ENCODE results near the gene TMEM239. TPM values are rescaled to one million over a fixed set of nuclear protein-coding genes. Genes with fewer than 3 reads are reported as not detected.

Gene TMEM239
- total RNA-seq, 1 donor from 2014 or later: not detected

DNA sequence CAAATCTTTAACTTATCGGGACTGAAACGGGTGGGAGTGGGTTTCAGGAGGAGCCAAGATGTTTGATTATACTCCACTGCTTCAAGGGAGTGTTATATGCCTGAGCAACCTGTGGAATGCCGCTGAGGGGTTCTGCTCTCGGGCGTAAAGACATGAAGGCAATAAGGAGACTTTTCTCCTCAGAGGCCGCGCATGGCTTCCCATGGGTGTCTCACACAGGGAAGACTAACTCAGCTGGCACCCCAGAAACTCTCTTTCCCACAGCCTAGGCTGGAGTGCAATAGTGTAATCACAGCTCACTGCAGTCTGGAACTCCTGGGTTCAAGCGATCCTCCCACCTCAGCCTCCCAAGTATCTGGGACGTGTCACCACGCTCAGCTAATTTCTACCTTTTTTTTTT is 6.5 kb upstream of the TMEM239 start:
- no peaks in the 10 kb centered on the region for H3K36me3 ChIP-seq
- DNase-seq (ENCODE audit: extremely low spot score in 2 of 2): no peak
- H3K4me3 ChIP-seq: no peak overlapping the region
- intact Hi-C loops (cut with DNase I): no loop called here
- TF ChIP-seq CTCF (IDR thresholded peaks at IDR 0.05): no peak
- no peak for TF ChIP-seq POLR2A (IDR thresholded peaks at IDR 0.05)
- no peak for TF ChIP-seq POLR2AphosphoS5 (IDR thresholded peaks at IDR 0.05; ENCODE audit: insufficient read depth in 1 of 2, low read depth in 1 of 2)
- H3K27ac ChIP-seq: no peak overlapping the region
- H3K4me1 ChIP-seq: peaks cover 6% of the 10 kb centered on the region
- H3K9me3 ChIP-seq: no peaks in the 10 kb centered on the region
- H3K27me3 ChIP-seq: no peaks in the 10 kb centered on the region

GRCh38 chr20:2812189-2812588 is 4.0 kb upstream of the TMEM239 start:
- Histone ChIP-seq H3K4me1 (peaks cover 27% of the 10 kb centered on the region), H3K27ac (no peak overlapping the region), H3K9me3 (no peaks in the 10 kb centered on the region), H3K36me3 (no peaks in the 10 kb centered on the region), H3K27me3 (no peaks in the 10 kb centered on the region), H3K4me3 (no peak overlapping the region)
- DNase-seq (ENCODE audit: extremely low spot score in 2 of 2): no peak
- intact Hi-C loops (cut with DNase I): no loop called here
- TF ChIP-seq POLR2AphosphoS5 (IDR thresholded peaks at IDR 0.05; ENCODE audit: insufficient read depth in 1 of 2, low read depth in 1 of 2) (no peak), POLR2A (IDR thresholded peaks at IDR 0.05) (no peak), CTCF (IDR thresholded peaks at IDR 0.05) (no peak)

DNA sequence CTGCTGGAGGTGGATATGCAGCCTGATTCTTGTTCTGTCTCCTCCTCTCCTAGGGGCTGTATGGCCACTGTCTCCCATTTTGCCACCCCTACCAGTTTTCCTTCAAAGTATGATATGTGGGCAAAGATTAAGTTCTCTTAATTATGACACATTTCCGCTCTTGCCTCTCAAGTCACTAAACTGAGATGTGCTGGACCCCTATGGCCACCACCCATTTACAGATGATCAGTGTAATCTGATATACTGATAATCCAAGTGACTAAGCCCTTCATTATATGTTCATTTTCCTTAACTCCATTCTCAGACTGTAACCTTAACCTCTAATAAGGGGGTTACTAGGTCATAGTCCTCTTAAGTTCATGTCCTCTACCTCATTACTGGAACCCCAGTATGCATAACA is 2.1 kb upstream of the TMEM239 start:
- intact Hi-C loops (cut with DNase I): no loop called here
- DNase-seq (ENCODE audit: extremely low spot score in 2 of 2): no peak
- H3K9me3 ChIP-seq: no peaks in the 10 kb centered on the region
- peaks cover 31% of the 10 kb centered on the region for H3K4me1 ChIP-seq
- H3K27me3 ChIP-seq: no peaks in the 10 kb centered on the region
- H3K4me3 ChIP-seq: no peak overlapping the region
- no peak for TF ChIP-seq POLR2AphosphoS5 (IDR thresholded peaks at IDR 0.05; ENCODE audit: insufficient read depth in 1 of 2, low read depth in 1 of 2)
- no peak for TF ChIP-seq POLR2A (IDR thresholded peaks at IDR 0.05)
- no peak for TF ChIP-seq CTCF (IDR thresholded peaks at IDR 0.05)
- no peaks in the 10 kb centered on the region for H3K36me3 ChIP-seq
- H3K27ac ChIP-seq: peak overlapping the region; percentile 58

DNA sequence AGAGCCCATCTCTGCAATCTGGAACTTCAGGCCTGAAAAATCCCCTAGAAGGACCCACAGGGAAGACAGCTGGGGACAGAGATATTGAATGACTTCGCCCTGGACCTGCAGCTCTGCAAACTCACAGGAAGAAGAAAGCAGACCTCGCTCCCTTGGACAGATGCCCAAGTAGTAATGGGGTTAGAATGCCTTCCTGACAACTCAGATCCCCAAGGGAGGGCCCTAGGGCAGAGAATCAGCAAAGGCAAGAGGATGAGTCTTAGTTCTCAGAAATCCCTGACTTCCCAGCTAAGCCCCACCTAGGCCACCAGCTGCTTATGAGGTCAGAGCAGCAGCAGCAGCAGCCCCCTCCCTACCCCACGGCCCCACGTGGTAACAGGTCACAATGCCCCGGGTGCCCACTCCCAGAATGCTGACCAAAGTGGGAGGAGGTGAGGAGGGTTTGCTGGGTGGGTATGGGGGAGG is 1.5 kb upstream of the TMEM239 start, which contains the start of gene C20orf141:
TSS of gene C20orf141 (plus strand) at position 401 of the 465 bp plus-strand sequence. CDS start 198 bp downstream, outside the sequence.
- Histone ChIP-seq H3K27me3 (no peaks in the 10 kb centered on the region), H3K27ac (peak within 1 kb of the TSS; percentile 58), H3K36me3 (no peaks in the 10 kb centered on the region), H3K4me1 (peaks cover 31% of the 10 kb centered on the region), H3K9me3 (no peaks in the 10 kb centered on the region), H3K4me3 (no peak within 1 kb of the TSS)
- no peak for TF ChIP-seq CTCF (IDR thresholded peaks at IDR 0.05)
- peak in 1 of 2 donors; percentile 29 for TF ChIP-seq POLR2AphosphoS5 (IDR thresholded peaks at IDR 0.05; ENCODE audit: insufficient read depth in 1 of 2, low read depth in 1 of 2)
- no peak for DNase-seq (ENCODE audit: extremely low spot score in 2 of 2)
- intact Hi-C loops (cut with DNase I): no loop called here

DNA sequence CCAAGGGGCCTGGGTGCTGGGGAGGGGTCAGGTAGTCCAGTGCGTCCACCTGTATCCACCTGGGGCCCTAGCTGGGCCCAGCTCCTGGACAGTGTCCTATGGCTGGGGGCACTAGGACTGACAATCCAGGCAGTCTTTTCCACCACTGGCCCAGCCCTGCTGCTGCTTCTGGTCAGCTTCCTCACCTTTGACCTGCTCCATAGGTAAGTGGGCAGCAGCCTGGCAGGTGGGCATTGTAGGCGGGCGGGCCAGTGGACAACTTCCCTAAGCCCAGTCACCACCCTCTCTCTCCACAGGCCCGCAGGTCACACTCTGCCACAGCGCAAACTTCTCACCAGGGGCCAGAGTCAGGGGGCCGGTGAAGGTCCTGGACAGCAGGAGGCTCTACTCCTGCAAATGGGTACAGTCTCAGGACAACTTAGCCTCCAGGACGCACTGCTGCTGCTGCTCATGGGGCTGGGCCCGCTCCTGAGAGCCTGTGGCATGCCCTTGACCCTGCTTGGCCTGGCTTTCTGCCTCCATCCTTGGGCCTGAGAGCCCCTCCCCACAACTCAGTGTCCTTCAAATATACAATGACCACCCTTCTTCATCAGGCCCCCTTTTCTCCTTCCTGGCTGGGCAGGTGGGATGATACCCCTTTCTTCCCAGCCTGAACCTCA is 793 bp upstream of the TMEM239 start:
- DNase-seq (ENCODE audit: extremely low spot score in 2 of 2): peak in 1 of 2 donors; percentile 95
- Histone ChIP-seq H3K36me3 (no peaks in the 10 kb centered on the region), H3K9me3 (no peaks in the 10 kb centered on the region), H3K27ac (peak overlapping the region; percentile 58), H3K4me1 (peaks cover 31% of the 10 kb centered on the region), H3K4me3 (no peak overlapping the region), H3K27me3 (no peaks in the 10 kb centered on the region)
- TF ChIP-seq POLR2A (IDR thresholded peaks at IDR 0.05): no peak
- TF ChIP-seq POLR2AphosphoS5 (IDR thresholded peaks at IDR 0.05; ENCODE audit: insufficient read depth in 1 of 2, low read depth in 1 of 2): no peak
- no peak for TF ChIP-seq CTCF (IDR thresholded peaks at IDR 0.05)
- intact Hi-C loops (cut with DNase I): no loop called here
